Psoas muscle (tissue), 8 donors: ENCODE data around the gene EID2. TPM values are rescaled to one million over a fixed set of nuclear protein-coding genes. Genes with fewer than 3 reads are reported as not detected.

ENCODE experiments used
- ATAC-seq, 4 donors: fragments of 200-7000 bp; cut with Tn5 transposase; one replicate each; pipeline ENCODE4 v1.9.1; 2020; ENCODE audit warnings: moderate library complexity in 3 of 4, mild to moderate bottlenecking in 2 of 4
- DNase-seq, 2 donors: peaks; one replicate each; pipeline ENCODE4 v3.0.0-alpha.2; 2020
- H3K27ac ChIP-seq: fragments of 200-600 bp; one replicate; pipeline ENCODE4 v1.8.0; 2022
- H3K27me3 ChIP-seq, 3 donors: fragments of 200-600 bp in 1 of 3; one replicate each; pipeline versions ENCODE4 v1.6.1 to v1.8.0; 2013 to 2022; ENCODE audit warnings: low read length in 2 of 3, mild to moderate bottlenecking in 2 of 3, moderate library complexity in 1 of 3; ENCODE audit not compliant: insufficient read depth in 3 of 3
- H3K36me3 ChIP-seq, 2 donors: fragments of 200-600 bp in 1 of 2; one replicate each; pipeline versions ENCODE4 v1.6.1 to v1.8.0; 2013 to 2022; ENCODE audit warnings: low read depth in 1 of 2, mild to moderate bottlenecking in 1 of 2, moderate library complexity in 1 of 2; ENCODE audit not compliant: insufficient read depth in 1 of 2
- H3K4me1 ChIP-seq: fragments of 200-600 bp; one replicate; pipeline ENCODE4 v1.8.0; 2022
- H3K4me3 ChIP-seq: fragments of 200-600 bp; one replicate; pipeline ENCODE4 v1.8.0; 2022; ENCODE audit warnings: mild to moderate bottlenecking
- H3K9me3 ChIP-seq: fragments of 200-600 bp; one replicate; pipeline ENCODE4 v1.8.0; 2022
- WGBS, 3 donors: extraction: QIAGEN DNeasy Blood & Tissue Kit; methylation state at CpG; one replicate each; pipeline versions ENCODE4 v1.1.6 to v1.1.7; 2013; 5-methylcytosine and 5-hydroxymethylcytosine counted together
- intact Hi-C, 2 donors: fragments of 100-400 bp; cut with DNase I; formaldehyde crosslinking; loops; one replicate each; pipeline versions ENCODE4 v1.11.0 to v1.14.2; 2022
- polyA plus RNA-seq, 3 donors: library from polyadenylated mRNA; stranded (reverse); fragments of 200-250 nt; gene quantifications; one replicate each; pipeline ENCODE4 v1.2.3, GENCODE V29; 2013
- total RNA-seq, 4 donors: library from RNA; stranded (reverse); fragmentation: NEBNext Ultra II Directional in 2 of 4; extraction: Animal tissue kit (Norgen Biotek cat#: 25700) in 2 of 4; gene quantifications; one replicate each; pipeline versions ENCODE4 v1.2.1 to v1.2.4, GENCODE V29; 2021 to 2023
- TF ChIP-seq, protein P1 (sequence below): fragments of 200-600 bp; IDR thresholded peaks from one replicate; pipeline ENCODE4 v1.8.0; 2022; ENCODE audit warnings: antibody characterized with exemption
- donor health status: healthy with polysubstance abuse.
- donor health status: DM: no; HTN: no; CAD: no; lungs with moderate emphysema.
- donor health status: Bipolar disorder and iron deficiency.
- donor health status: healthy.
- donor health status: DM: yes; HTN: yes; CAD: no.
- donor health status: DM: no; HTN: no; CAD: no.
- donor health status: DM: no; HTN: no; CAD: no.
- donor health status: DM: yes; HTN: yes; CAD: no.

The EID2 gene
- total and polyA plus RNA-seq, 7 donors = 7.6 to 15.7 (median 10.4) TPM

DNA sequence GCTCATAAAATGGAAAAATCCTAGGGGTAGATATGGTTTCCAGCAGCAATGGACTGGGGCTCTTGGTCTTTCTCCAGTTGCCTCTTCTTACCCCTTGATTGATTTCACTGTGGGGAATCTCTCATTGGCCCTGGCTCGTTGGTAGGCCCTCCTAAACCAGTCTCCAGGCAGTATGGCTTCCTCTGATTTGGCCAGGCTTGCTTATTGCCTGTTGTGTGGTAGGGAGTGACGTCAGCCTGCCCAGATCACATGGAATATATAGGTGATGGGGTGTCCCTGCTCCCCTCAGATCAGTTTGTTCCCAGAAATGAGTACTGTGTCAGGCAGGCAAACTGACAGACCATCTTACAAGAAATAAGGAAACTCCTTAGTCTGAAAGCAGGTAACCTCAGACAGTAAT lies 30.7 kb downstream of the EID2 start:
- intact Hi-C loops = no loop called here

GRCh38 chr19:39508629-39509028 lies 31.3 kb downstream of the EID2 start:
- Histone ChIP-seq H3K27me3 (peaks cover 0 to 94% (median 33%) of the 10 kb centered on the region in 3 donors), H3K4me1 (no peaks in the 10 kb centered on the region), H3K36me3 (no peaks in the 10 kb centered on the region), H3K4me3 (no peak overlapping the region), H3K27ac (no peak overlapping the region), H3K9me3 (no peaks in the 10 kb centered on the region)
- 80 to 89% (median 80%) methylated on average over 9 of the region's 9 CpGs for WGBS, 3 donors
- intact Hi-C loops = no loop called here
- TF ChIP-seq, protein P1, sequence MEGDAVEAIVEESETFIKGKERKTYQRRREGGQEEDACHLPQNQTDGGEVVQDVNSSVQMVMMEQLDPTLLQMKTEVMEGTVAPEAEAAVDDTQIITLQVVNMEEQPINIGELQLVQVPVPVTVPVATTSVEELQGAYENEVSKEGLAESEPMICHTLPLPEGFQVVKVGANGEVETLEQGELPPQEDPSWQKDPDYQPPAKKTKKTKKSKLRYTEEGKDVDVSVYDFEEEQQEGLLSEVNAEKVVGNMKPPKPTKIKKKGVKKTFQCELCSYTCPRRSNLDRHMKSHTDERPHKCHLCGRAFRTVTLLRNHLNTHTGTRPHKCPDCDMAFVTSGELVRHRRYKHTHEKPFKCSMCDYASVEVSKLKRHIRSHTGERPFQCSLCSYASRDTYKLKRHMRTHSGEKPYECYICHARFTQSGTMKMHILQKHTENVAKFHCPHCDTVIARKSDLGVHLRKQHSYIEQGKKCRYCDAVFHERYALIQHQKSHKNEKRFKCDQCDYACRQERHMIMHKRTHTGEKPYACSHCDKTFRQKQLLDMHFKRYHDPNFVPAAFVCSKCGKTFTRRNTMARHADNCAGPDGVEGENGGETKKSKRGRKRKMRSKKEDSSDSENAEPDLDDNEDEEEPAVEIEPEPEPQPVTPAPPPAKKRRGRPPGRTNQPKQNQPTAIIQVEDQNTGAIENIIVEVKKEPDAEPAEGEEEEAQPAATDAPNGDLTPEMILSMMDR = no peak
- ATAC-seq (no peak), DNase-seq (no peak)

More for the DNA sequence above, 30.7 kb downstream of the EID2 start:
- Histone ChIP-seq H3K9me3 (no peaks in the 10 kb centered on the region), H3K27me3 (peaks cover 0 to 94% (median 30%) of the 10 kb centered on the region in 3 donors), H3K27ac (no peak overlapping the region), H3K4me3 (no peak overlapping the region), H3K4me1 (no peaks in the 10 kb centered on the region), H3K36me3 (no peaks in the 10 kb centered on the region)
- TF ChIP-seq, protein P1 = no peak
- 45 to 56% (median 46%) methylated on average over 2 of the region's 2 CpGs for WGBS, 3 donors
- ATAC-seq (no peak), DNase-seq (no peak)

- peaks cover 0 to 97% (median 33%) of the 10 kb centered on the region in 3 donors for H3K27me3 ChIP-seq
These were observed 32.1 kb downstream of the EID2 start for GRCh38 chr19:39507715-39508364.

GRCh38 chr19:39506944-39507714 lies 32.8 kb downstream of the EID2 start:
- ATAC-seq (peak in 1 of 4 donors; percentile 17), DNase-seq (no peak)
- H3K4me1 ChIP-seq = no peaks in the 10 kb centered on the region
- H3K9me3 ChIP-seq = no peaks in the 10 kb centered on the region
- no peak overlapping the region for H3K27ac ChIP-seq
- no peaks in the 10 kb centered on the region for H3K36me3 ChIP-seq
- intact Hi-C loops = no loop called here
- peaks cover 0 to 98% (median 33%) of the 10 kb centered on the region in 3 donors for H3K27me3 ChIP-seq
- TF ChIP-seq, protein P1 = no peak
- H3K4me3 ChIP-seq = peak overlapping the region; percentile 58
- 1 to 2% (median 2%) methylated on average over 73 to 96 of the region's 96 CpGs for WGBS, 3 donors

More at GRCh38 chr19:39507715-39508364, 32.1 kb downstream of the EID2 start:
- Histone ChIP-seq H3K36me3 (no peaks in the 10 kb centered on the region), H3K4me1 (no peaks in the 10 kb centered on the region), H3K4me3 (peak overlapping the region; percentile 58), H3K27ac (no peak overlapping the region), H3K9me3 (no peaks in the 10 kb centered on the region)
- TF ChIP-seq, protein P1 = no peak
- DNase-seq (no peak), ATAC-seq (no peak)
- intact Hi-C loops = no loop called here
- 24 to 32% (median 27%) methylated on average over 24 of the region's 24 CpGs for WGBS, 3 donors
